Karpas-422 (cell line): Measurements from ENCODE around the gene CPM. TPM values are rescaled to one million over a fixed set of nuclear protein-coding genes. Genes with fewer than 3 reads are reported as not detected.
"Not testable (repeated sequence)": the region's sequence is repeated elsewhere in the genome, so short reads cannot be mapped to it uniquely, and the experiment has no call there.

ENCODE experiments used
- DNase-seq: peaks from one replicate; pipeline ENCODE4 v3.0.0-alpha.2; 2015
- H2AFZ ChIP-seq: fragments of 200-600 bp; sonication (generic); 2 replicates; pipeline ENCODE4 v1.6.1; 2014; ENCODE audit warnings: antibody characterized with exemption, low read length, mixed read lengths
- H3K27ac ChIP-seq: fragments of 200-600 bp; sonication (generic); 2 replicates; pipeline ENCODE4 v1.5.1; 2014; ENCODE audit warnings: mild to moderate bottlenecking, low read length, moderate library complexity
- H3K27me3 ChIP-seq: fragments of 200-600 bp; sonication (generic); 2 replicates; pipeline ENCODE4 v1.6.1; 2014; ENCODE audit warnings: low read length, mixed read lengths
- H3K36me3 ChIP-seq: fragments of 200-600 bp; sonication (generic); 2 replicates; pipeline ENCODE4 v1.6.1; 2014; ENCODE audit warnings: low read length, mixed read lengths; ENCODE audit not compliant: insufficient read depth
- H3K4me1 ChIP-seq: fragments of 200-600 bp; sonication (generic); 2 replicates; pipeline ENCODE4 v1.6.1; 2014; ENCODE audit warnings: mild to moderate bottlenecking, low read length, mixed read lengths
- H3K4me2 ChIP-seq: fragments of 200-600 bp; sonication (generic); 2 replicates; pipeline ENCODE4 v1.6.1; 2014; ENCODE audit warnings: low read length, low read depth, mild to moderate bottlenecking; ENCODE audit not compliant: poor library complexity, severe bottlenecking
- H3K4me3 ChIP-seq: fragments of 200-600 bp; sonication (generic); 2 replicates; pipeline ENCODE4 v1.5.1; 2014; ENCODE audit warnings: mild to moderate bottlenecking, antibody characterized with exemption, low read length, mixed read lengths
- H3K79me2 ChIP-seq: fragments of 200-600 bp; sonication (generic); 2 replicates; pipeline ENCODE4 v1.6.1; 2014; ENCODE audit warnings: mild to moderate bottlenecking, low read length, mixed read lengths
- H3K9ac ChIP-seq: fragments of 200-600 bp; sonication (generic); 2 replicates; pipeline ENCODE4 v1.6.0; 2014; ENCODE audit warnings: low read length
- H3K9me2 ChIP-seq: fragments of 200-600 bp; sonication (generic), shearing (Covaris generic); replicated peaks from 2 replicates; pipeline ENCODE4 v1.6.0; 2014; ENCODE audit warnings: mild to moderate bottlenecking, low read length, moderate library complexity; ENCODE audit not compliant: insufficient read depth
- H3K9me3 ChIP-seq: fragments of 300-700, 200-600 bp; sonication (generic); 2 replicates; pipeline ENCODE4 v1.6.1; 2014; ENCODE audit warnings: low read length, mixed read lengths
- H4K20me1 ChIP-seq: fragments of 200-600 bp; sonication (generic); 2 replicates; pipeline ENCODE4 v1.6.1; 2014; ENCODE audit warnings: mild to moderate bottlenecking, antibody characterized with exemption, low read length, low read depth; ENCODE audit not compliant: insufficient read depth
- total RNA-seq: library from RNA; depleted of rRNA; stranded (reverse); fragments of >200 nt; shearing (Covaris generic); gene quantifications from 2 replicates; pipeline ENCODE4 v1.2.3, GENCODE V29; 2014; ENCODE audit warnings: low replicate concordance

The CPM gene
- total RNA-seq, 1 experiment from 2014 or later = not detected

- DNase-seq = no peak
- Histone ChIP-seq H3K4me2 (no peak overlapping the region), H3K9ac (no peak overlapping the region), H3K79me2 (no peaks in the 10 kb centered on the region), H3K36me3 (peaks cover 12% of the 10 kb centered on the region; the same call in 1 of the 2 replicates), H3K9me2 (no peaks in the 10 kb centered on the region), H3K4me3 (no peak overlapping the region), H3K9me3 (no peaks in the 10 kb centered on the region), H3K27ac (no peak overlapping the region), H4K20me1 (peaks cover 6% of the 10 kb centered on the region; the same call in 1 of the 2 replicates), H3K4me1 (peaks cover 5% of the 10 kb centered on the region), H2AFZ (no peak overlapping the region), H3K27me3 (no peaks in the 10 kb centered on the region)
Measured at GRCh38 chr12:68844788-68845695, 87.9 kb downstream of the CPM start.

GRCh38 chr12:68844318-68844745 lies 88.6 kb downstream of the CPM start:
- no peak for DNase-seq
- H3K9me2 ChIP-seq = no peaks in the 10 kb centered on the region
- H3K9me3 ChIP-seq = no peaks in the 10 kb centered on the region
- no peaks in the 10 kb centered on the region for H3K27me3 ChIP-seq
- no peak overlapping the region for H3K4me3 ChIP-seq
- no peak overlapping the region for H3K9ac ChIP-seq
- no peak overlapping the region for H2AFZ ChIP-seq
- peaks cover 19% of the 10 kb centered on the region; the same call in 1 of the 2 replicates for H3K36me3 ChIP-seq
- H3K4me2 ChIP-seq = no peak overlapping the region
- no peak overlapping the region for H3K27ac ChIP-seq
- H3K79me2 ChIP-seq = no peaks in the 10 kb centered on the region
- peaks cover 5% of the 10 kb centered on the region for H3K4me1 ChIP-seq
- H4K20me1 ChIP-seq = peaks cover 6% of the 10 kb centered on the region; the same call in 1 of the 2 replicates

GRCh38 chr12:68842784-68843567 lies 90.0 kb downstream of the CPM start:
- Histone ChIP-seq H3K9me3 (no peaks in the 10 kb centered on the region), H3K36me3 (peaks cover 33% of the 10 kb centered on the region), H3K9ac (no peak overlapping the region), H4K20me1 (peaks cover 6% of the 10 kb centered on the region; the same call in 1 of the 2 replicates), H3K27ac (no peak overlapping the region), H3K79me2 (no peaks in the 10 kb centered on the region), H3K9me2 (no peaks in the 10 kb centered on the region), H3K4me1 (peaks cover 5% of the 10 kb centered on the region), H3K4me3 (no peak overlapping the region), H2AFZ (no peak overlapping the region), H3K4me2 (no peak overlapping the region), H3K27me3 (no peaks in the 10 kb centered on the region)
- DNase-seq = no peak

DNA sequence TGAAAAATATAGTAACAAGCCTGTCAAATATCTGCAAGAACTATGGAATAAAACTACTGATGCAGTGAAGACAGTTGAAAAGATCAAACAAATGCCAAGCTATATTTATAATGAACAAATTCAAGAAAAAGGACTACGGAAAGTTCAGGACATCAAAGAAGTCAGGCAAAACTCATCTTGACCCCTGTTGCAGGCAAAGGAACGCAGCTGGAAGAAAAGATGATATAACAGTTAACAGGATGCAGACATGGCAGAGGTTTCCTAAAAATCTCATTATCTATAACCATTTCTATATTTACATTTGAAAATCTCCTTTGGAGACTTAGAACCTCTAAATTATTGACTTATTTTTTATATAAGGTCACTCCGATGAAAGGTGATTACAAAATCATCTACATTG lies 90.8 kb downstream of the CPM start:
- no peak overlapping the region for H2AFZ ChIP-seq
- peaks cover 36% of the 10 kb centered on the region for H3K36me3 ChIP-seq
- DNase-seq = no peak
- H3K4me3 ChIP-seq = no peak overlapping the region
- no peak overlapping the region for H3K27ac ChIP-seq
- no peak overlapping the region for H3K9ac ChIP-seq
- peaks cover 5% of the 10 kb centered on the region for H3K4me1 ChIP-seq
- H3K9me2 ChIP-seq = no peaks in the 10 kb centered on the region
- H4K20me1 ChIP-seq = peaks cover 6% of the 10 kb centered on the region; the same call in 1 of the 2 replicates
- no peaks in the 10 kb centered on the region for H3K79me2 ChIP-seq
- H3K27me3 ChIP-seq = no peaks in the 10 kb centered on the region
- H3K9me3 ChIP-seq = no peaks in the 10 kb centered on the region
- no peak overlapping the region for H3K4me2 ChIP-seq

- Histone ChIP-seq H3K4me1 (peaks cover 5% of the 10 kb centered on the region), H4K20me1 (peaks cover 6% of the 10 kb centered on the region; the same call in 1 of the 2 replicates), H3K27ac (no peak overlapping the region), H3K79me2 (no peaks in the 10 kb centered on the region), H3K36me3 (peaks cover 40% of the 10 kb centered on the region), H3K9ac (no peak overlapping the region), H2AFZ (no peak overlapping the region), H3K4me2 (no peak overlapping the region), H3K4me3 (no peak overlapping the region), H3K9me3 (no peaks in the 10 kb centered on the region), H3K9me2 (no peaks in the 10 kb centered on the region), H3K27me3 (no peaks in the 10 kb centered on the region)
- no peak for DNase-seq
Measured at GRCh38 chr12:68841717-68842116, 91.3 kb downstream of the CPM start.

DNA sequence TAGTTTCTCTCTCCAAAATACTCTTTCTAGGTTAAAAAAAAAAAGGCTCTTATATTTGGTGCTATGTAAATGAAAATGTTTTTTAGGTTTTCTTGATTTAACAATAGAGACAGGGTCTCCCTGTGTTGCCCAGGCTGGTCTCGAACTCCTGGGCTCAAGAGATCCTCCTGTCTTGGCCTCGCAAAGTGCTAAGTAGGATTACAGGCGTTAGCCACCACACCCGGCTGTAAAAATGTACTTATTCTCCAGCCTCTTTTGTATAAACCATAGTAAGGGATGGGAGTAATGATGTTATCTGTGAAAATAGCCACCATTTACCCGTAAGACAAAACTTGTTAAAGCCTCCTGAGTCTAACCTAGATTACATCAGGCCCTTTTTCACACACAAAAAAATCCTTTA lies 91.8 kb downstream of the CPM start:
- H3K79me2 ChIP-seq, H3K9me3 ChIP-seq, H3K27ac ChIP-seq, H3K4me2 ChIP-seq, H3K4me1 ChIP-seq, H2AFZ ChIP-seq, H3K27me3 ChIP-seq, H3K4me3 ChIP-seq, H4K20me1 ChIP-seq, H3K9me2 ChIP-seq, H3K9ac ChIP-seq, DNase-seq: not testable (repeated sequence)
- H3K36me3 ChIP-seq = peaks cover 45% of the 10 kb centered on the region

DNA sequence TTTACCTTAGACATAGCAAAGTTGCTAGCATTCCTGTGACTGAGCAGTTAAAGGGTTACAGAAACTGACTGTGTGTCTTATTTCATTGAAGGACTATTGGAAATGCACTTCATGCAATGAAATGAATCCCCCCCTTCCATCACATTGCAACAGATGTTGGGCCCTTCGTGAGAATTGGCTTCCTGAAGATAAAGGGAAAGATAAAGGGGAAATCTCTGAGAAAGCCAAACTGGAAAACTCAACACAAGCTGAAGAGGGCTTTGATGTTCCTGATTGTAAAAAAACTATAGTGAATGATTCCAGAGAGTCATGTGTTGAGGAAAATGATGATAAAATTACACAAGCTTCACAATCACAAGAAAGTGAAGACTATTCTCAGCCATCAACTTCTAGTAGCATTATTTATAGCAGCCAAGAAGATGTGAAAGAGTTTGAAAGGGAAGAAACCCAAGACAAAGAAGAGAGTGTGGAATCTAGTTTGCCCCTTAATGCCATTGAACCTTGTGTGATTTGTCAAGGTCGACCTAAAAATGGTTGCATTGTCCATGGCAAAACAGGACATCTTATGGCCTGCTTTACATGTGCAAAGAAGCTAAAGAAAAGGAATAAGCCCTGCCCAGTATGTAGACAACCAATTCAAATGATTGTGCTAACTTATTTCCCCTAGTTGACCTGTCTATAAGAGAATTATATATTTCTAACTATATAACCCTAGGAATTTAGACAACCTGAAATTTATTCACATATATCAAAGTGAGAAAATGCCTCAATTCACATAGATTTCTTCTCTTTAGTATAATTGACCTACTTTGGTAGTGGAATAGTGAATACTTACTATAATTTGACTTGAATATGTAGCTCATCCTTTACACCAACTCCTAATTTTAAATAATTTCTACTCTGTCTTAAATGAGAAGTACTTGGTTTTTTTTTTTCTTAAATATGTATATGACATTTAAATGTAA lies 93.5 kb downstream of the CPM start:
- Histone ChIP-seq H3K79me2 (no peaks in the 10 kb centered on the region), H3K27me3 (no peaks in the 10 kb centered on the region), H3K4me2 (no peak overlapping the region), H3K9me3 (no peaks in the 10 kb centered on the region), H3K9me2 (no peaks in the 10 kb centered on the region), H2AFZ (no peak overlapping the region), H3K36me3 (peaks cover 57% of the 10 kb centered on the region), H3K4me1 (peaks cover 5% of the 10 kb centered on the region), H3K9ac (no peak overlapping the region), H3K4me3 (no peak overlapping the region), H4K20me1 (no peaks in the 10 kb centered on the region; the same call in 1 of the 2 replicates), H3K27ac (no peak overlapping the region)
- no peak for DNase-seq
